GM12872 (cell line): ENCODE data around the gene SEMA4D.

Experiments used
- TF ChIP-seq, protein P1 (sequence below): IDR thresholded peaks from 3 replicates; pipeline ENCODE4 v1.5.1; 2011; ENCODE audit warnings: low read depth, mild to moderate bottlenecking, low read length, moderate library complexity; ENCODE audit not compliant: insufficient read depth

The SEMA4D gene

DNA sequence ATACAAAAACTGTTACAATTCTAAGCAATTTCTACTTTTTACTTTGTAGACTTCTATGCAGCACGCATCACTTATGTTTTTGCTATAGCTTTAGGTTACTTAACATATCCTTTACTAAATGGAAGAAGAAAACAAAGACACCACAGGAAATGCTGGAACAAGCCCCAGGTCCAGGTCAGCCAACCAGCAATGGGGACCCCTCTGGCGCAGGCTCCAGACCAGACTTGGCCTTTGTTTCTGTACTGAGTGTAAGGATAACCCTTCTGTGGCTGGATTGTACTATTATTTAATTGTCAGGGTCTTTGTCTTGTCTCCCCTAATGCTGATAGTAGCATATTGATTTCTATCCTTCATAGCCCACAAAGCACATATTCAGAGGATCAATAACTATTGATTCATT lies 4.2 kb downstream of the SEMA4D start:
- TF ChIP-seq, protein P1, sequence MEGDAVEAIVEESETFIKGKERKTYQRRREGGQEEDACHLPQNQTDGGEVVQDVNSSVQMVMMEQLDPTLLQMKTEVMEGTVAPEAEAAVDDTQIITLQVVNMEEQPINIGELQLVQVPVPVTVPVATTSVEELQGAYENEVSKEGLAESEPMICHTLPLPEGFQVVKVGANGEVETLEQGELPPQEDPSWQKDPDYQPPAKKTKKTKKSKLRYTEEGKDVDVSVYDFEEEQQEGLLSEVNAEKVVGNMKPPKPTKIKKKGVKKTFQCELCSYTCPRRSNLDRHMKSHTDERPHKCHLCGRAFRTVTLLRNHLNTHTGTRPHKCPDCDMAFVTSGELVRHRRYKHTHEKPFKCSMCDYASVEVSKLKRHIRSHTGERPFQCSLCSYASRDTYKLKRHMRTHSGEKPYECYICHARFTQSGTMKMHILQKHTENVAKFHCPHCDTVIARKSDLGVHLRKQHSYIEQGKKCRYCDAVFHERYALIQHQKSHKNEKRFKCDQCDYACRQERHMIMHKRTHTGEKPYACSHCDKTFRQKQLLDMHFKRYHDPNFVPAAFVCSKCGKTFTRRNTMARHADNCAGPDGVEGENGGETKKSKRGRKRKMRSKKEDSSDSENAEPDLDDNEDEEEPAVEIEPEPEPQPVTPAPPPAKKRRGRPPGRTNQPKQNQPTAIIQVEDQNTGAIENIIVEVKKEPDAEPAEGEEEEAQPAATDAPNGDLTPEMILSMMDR: no peak

DNA sequence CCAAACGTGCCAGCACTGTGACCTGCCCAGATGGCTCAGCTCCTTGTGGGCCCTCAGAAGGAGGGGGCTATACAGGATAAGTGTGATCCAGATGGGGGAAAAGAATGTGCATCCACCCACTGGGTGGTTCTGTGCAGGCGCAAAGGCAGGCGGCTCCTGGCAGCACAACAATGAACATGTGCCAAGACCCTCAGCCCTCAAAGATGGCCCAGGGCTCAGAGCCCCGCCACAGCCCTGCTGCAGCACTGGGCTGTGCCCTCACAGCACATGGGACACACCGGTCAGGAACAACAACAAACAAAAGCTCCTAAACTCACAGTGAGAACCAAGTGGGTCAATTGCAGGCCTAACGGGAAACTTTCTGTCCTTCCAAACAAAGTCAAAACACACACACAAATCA lies 4.7 kb downstream of the SEMA4D start:
- TF ChIP-seq, protein P1: no peak

- TF ChIP-seq, protein P1: no peak
These were observed 5.3 kb downstream of the SEMA4D start for GRCh38 chr9:89492586-89492985.

DNA sequence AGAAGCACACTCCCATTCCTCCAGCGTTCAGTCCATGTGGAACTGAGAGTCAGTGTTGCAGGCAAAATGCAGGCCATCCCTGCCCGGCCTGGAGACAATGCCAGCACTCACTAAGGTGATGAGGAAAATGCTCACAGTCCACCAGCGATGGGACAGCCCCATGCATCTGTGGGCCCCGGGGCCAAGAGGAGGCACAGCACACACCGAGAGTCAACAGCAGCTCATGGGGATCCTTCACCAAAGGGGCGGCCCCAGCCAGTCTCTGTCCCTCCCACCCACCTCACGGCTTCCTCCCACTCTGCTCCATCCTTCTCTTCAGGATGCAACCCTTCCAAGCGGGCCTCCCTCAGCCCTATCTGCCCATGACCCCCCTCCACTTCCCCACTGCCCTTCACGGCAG lies 6.2 kb downstream of the SEMA4D start:
- TF ChIP-seq, protein P1: no peak

- TF ChIP-seq, protein P1: no peak
These were observed 8.1 kb downstream of the SEMA4D start for GRCh38 chr9:89489548-89490530.

- TF ChIP-seq, protein P1: no peak
These were observed 9.0 kb downstream of the SEMA4D start for GRCh38 chr9:89488936-89489335.

DNA sequence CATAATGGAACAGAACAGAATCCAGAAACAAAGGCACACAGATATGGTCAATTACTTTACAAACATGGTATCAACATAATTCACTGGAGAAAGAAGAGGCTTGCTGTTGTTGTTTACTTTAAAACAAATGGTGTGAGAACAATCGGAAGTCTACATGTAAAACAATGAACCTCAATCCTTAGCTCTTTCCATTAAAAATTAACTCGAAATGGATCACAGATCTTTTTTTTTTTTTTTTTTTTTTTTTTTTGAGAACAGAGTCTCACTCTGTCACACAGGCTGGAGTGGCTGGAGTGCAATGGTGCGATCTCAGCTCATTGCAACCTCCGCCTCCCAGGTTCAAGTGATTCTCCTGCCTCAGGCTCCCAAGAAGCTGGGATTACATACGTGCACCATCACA lies 9.8 kb downstream of the SEMA4D start:
- TF ChIP-seq, protein P1: no peak
